ENCODE data around the gene FRK. TPM values are rescaled to one million over a fixed set of nuclear protein-coding genes. Genes with fewer than 3 reads are reported as not detected.

Gene FRK, protein sequence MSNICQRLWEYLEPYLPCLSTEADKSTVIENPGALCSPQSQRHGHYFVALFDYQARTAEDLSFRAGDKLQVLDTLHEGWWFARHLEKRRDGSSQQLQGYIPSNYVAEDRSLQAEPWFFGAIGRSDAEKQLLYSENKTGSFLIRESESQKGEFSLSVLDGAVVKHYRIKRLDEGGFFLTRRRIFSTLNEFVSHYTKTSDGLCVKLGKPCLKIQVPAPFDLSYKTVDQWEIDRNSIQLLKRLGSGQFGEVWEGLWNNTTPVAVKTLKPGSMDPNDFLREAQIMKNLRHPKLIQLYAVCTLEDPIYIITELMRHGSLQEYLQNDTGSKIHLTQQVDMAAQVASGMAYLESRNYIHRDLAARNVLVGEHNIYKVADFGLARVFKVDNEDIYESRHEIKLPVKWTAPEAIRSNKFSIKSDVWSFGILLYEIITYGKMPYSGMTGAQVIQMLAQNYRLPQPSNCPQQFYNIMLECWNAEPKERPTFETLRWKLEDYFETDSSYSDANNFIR
- total RNA-seq = 0.33 and 0.37 TPM in 2 replicates

DNA sequence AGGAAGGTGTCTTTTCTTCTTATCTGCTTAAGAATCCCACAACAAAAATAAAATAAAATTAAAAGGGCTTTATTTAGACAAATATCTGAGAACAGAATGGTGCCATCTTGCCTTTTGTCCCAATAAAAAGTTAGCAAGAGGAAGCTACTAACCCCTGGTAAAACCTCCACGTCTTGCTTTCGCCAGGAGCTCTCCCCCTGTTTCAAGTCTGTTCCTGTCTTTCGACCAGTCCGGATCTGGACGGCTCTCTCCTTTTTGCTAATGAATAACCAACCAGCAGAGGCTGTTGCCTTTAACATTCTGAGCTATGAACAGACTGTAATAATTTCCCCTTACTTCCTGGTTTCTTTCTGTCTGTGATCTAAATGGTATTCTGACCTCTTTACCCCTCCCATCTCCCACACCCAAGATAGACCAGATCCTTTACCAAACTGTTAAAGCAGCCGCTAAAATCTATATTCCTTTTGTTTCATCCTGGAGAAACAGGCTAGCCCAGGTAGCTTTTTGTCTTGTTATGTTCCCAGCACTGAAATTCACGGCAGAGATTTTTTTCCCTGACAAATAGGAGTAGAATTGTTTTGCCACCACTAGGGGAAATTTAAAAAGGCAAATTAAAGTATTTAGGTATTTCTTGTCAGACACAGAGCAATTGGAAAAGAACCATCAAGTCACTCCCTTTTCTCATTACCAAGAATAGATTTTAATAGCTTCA, at the start of gene FRK:
TSS of gene FRK (minus strand) at position 320 of the 712 bp plus-strand sequence. CDS start 580 bp downstream, outside the sequence.

DNA sequence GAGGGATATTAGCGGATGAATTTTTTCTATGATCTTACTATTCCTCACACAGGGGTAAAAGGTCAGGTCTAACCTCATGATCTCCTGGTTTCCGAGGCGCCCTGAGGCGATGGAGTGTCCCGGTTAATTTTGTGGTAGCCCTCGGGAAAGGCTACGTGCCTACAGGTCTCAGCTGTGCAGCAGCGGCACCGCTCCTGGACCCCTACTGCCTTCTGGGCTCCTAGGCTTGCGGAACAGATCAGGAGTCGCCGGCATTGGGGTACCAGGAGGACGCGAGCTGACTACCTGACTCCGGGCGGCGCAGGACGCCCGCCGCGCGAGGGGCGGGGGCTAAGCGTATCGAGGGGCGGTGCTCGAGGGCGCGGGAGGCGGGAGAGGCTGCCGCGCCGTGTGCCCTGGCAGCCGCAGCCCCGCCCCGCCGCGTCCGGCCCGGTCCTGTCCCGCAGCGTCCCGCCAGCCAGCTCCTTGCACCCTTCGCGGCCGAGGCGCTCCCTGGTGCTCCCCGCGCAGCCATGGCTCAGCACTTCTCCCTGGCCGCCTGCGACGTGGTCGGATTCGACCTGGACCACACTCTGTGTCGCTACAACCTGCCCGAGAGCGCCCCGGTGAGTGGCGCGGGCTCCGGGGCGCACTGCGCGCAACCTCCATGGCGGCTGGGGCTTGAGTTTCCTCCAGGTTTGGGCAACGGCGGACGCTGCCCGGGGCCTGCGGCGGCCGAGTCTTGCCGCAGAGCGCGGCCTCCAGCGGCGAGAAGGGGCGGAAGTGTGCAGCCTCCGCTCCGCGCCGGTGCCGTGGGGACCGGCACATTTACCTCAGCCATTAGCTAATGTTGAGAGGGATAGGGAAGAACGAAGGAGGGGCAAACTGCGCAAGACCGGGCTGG, 40.0 kb upstream of the FRK start, which contains the start of gene NT5DC1:
TSS of gene NT5DC1 (plus strand) at position 435 of the 883 bp plus-strand sequence. CDS start at position 513, 78 bp downstream.

Other genes starting within 250 kb of the FRK start
- gene NT5DC1, start 40.0 kb upstream of the FRK start, total RNA-seq = 4.3 and 6.2 TPM in 2 replicates
- 0.37 and 2.5 TPM in 2 replicates for gene COL10A1, start 65.2 kb upstream of the FRK start, total RNA-seq
- gene TSPYL4, start 193.2 kb upstream of the FRK start, total RNA-seq = 7.4 and 10.3 TPM in 2 replicates
- gene TSPYL1, start 219.0 kb upstream of the FRK start, total RNA-seq = 82.2 and 83.9 TPM in 2 replicates

Data from uterine smooth muscle cell (primary cell).